Astrocyte of the spinal cord (primary cell): ENCODE results near the gene FBXL7.

Experiments
- DNase-seq: peaks from one replicate; pipeline ENCODE4 v3.0.0; 2011; ENCODE audit warnings: low read depth, low spot score
- H3K4me3 ChIP-seq: 2 replicates; pipeline ENCODE4 v1.5.1; 2011; ENCODE audit warnings: low read depth, mild to moderate bottlenecking, low read length, moderate library complexity
- in situ Hi-C: cut with HindIII; loops from 2 replicates; pipeline ENCODE4 v1.10.0; 2017; ENCODE audit warnings: low sequenced_read_pairs
- TF ChIP-seq, protein P1 (sequence below): IDR thresholded peaks from 2 replicates; pipeline ENCODE4 v1.5.1; 2012; ENCODE audit warnings: low read depth, mild to moderate bottlenecking, low read length, inconsistent platforms

The FBXL7 gene

DNA sequence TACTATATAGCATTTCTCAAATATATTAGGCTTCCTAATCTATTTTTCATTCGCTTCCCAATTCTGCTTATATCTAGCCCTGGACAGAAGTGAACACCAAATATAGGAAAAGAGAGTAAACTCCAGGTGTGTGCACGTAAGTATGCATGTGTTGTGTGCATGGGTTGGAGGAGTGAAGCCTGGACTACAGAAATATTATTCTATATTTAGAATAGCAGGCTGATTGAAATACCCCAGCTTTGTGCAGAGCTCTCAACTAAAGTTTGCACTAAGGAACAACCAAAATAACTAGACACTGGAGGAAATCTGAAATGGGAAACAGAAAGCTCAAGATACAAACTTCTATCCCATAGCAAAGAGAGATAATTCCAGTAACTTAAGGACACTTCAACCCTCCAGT is 480.9 kb downstream of the FBXL7 start:
- DNase-seq = no peak
- H3K4me3 ChIP-seq = no peak overlapping the region
- in situ Hi-C loops = no loop called here
- TF ChIP-seq, protein P1, sequence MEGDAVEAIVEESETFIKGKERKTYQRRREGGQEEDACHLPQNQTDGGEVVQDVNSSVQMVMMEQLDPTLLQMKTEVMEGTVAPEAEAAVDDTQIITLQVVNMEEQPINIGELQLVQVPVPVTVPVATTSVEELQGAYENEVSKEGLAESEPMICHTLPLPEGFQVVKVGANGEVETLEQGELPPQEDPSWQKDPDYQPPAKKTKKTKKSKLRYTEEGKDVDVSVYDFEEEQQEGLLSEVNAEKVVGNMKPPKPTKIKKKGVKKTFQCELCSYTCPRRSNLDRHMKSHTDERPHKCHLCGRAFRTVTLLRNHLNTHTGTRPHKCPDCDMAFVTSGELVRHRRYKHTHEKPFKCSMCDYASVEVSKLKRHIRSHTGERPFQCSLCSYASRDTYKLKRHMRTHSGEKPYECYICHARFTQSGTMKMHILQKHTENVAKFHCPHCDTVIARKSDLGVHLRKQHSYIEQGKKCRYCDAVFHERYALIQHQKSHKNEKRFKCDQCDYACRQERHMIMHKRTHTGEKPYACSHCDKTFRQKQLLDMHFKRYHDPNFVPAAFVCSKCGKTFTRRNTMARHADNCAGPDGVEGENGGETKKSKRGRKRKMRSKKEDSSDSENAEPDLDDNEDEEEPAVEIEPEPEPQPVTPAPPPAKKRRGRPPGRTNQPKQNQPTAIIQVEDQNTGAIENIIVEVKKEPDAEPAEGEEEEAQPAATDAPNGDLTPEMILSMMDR = no peak

DNA sequence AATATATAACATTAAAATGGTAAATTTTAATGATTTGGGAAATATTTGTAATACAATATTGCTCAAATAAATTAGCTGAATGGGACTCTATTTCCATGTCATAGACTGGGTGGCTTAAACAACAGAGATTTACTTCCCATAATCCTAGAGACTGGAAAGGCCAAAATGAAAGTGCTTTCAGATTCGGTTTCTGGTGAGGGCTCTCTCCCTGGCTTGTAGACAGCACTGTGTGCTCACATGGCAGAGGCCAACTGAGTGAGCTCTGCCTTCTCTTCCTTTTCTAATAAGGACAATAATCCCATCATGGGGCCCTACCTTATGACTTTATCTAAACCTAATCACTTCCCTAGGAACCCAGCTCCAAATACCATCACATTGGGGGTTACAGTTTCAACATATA is 483.4 kb downstream of the FBXL7 start:
- DNase-seq = no peak
- no peak overlapping the region for H3K4me3 ChIP-seq
- TF ChIP-seq, protein P1 = no peak
- in situ Hi-C loops = no loop called here
